HTR-8/SVneo (cell line): ENCODE measurements around the gene RANBP10.
"Not testable (repeated sequence)": the region's sequence is repeated elsewhere in the genome, so short reads cannot be mapped to it uniquely, and the experiment has no call there.

Source experiments
- DNase-seq: peaks from one replicate; pipeline ENCODE4 v3.0.0; 2011; ENCODE audit warnings: low spot score, mixed read lengths; ENCODE audit not compliant: insufficient read length
- FAIRE-seq: peaks from 2 replicates; lab custom pipeline; 2011; peaks lifted over from hg19 to GRCh38; lab: Jason Lieb, UNC

Gene RANBP10

DNA sequence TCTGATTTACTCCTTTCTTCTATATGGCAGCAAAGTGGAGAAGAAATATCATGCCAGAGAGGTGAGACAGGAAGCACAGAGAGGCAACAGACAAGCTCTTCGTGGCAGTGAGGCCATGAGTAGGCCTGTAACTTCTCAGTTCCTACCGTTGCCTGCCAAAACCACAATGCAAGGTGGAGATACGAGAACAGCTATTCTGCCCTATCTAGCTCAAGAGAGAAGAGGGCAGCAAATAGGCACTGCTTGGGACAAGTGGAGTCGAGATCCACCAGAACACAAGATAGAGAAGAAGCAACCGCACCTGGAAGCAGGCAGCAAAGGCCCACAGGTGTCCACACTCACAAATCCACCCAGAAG lies 24.8 kb downstream of the RANBP10 start:
- no peak for FAIRE-seq

DNA sequence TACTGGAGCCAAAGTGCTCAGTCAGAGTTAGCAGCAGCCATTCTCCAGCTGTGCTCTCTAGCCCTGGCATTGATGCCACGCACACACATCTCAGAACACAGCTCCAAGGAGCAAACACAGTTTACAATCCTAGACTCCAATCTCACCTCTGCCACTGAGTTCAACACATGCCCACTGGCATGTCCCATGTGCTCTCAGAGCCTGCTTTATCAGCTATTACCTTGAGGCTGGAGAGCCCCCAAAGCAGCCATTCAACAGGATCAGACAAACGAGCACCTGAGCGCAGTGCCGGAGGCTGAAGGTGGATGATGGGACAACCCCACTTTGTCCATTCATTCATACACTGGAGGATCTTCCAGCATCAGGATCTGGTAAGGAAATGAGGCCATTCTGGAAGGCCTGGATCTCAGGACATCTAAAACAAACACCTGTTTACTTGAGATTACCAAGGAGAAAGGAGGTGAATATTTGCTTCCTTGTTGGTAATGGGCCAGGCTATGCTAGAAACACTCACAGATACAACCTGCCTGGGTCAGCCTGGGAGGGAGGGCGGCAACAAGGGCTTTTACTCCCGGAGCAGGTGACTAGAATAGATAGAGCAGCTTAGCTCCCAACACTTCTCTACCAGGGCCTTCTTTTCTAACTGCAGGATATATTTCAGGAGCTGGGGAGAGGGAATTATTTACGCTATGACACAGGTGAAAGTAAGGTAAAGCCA lies 25.4 kb downstream of the RANBP10 start:
- DNase-seq (no peak), FAIRE-seq (no peak)

More for the DNA sequence above, 24.8 kb downstream of the RANBP10 start:
- no peak for DNase-seq

DNA sequence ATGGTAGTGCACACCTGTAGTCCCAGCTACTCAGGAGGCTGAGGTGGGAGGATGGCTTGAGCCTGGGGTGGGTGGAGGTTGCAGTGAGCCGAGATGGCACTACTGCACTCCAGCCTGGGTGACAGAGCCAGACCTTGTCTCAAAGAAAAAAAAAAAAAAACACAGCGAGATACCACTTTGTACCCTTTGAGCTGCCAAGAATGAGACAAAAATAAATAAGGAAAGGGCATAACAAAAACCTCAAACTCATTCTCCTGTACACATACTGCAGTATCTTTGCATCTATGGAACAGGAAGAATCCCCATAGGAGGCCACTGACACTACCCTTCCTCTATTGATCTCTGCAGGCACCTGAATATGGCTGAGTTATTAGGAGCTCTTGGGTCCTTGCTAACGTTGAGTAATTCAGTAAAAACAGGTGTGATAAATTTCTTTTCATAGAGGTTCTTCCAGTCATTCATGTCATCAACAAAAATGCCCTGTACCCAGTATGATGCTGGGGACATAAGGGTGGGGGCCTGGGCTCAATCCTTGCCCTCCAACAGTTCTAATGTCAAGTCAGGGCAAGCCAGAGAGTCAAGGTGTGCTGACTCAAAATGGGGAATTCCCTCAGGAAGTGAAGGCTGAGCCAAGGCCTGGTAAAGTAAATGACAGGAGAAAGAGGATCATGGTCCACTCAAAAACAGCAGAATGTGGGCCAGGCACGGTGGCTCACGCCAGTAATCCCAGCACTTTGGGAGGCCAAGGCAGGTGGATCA lies 26.9 kb downstream of the RANBP10 start:
- no peak for DNase-seq
- no peak for FAIRE-seq

DNA sequence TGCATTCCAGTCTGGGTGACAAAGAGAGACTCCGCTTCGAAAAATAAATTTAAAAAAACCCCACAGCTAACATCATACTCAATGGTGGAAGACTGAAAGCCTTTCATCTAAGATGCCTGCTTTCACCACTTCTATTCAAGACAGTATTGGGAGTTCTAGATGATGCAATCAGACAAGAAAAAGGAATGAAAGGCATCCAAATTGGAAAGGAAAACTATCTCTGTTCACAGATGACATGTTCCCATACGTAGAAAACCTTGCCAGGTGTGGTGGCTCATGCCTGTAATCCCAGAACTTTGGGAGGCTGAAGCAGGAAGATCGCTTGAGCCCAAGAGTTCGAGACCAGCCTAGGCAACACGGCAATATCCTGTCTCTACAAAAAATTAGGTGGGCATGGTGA lies 31.1 kb downstream of the RANBP10 start:
- no peak for FAIRE-seq

DNA sequence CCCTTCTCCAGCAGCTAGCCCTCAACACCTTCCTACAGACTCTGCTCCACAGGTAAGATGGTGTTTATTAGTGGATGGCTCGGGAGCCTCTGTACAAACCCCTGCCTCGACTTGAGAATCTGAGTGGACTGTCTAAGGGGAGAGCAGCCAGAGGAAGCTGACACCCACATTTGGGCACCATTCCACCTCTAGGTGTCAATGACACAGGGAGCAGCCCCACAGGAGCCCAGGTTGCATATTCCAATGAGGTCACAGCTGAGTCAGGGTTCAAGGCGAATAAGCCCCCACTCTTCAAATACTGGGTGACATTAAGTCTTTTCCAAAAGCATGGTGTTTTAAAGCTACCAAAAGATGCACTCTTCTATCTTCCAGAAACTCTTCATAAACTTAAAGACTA lies 31.9 kb downstream of the RANBP10 start:
- FAIRE-seq (no peak), DNase-seq (no peak)

More for the DNA sequence above, 31.1 kb downstream of the RANBP10 start:
- DNase-seq, result no peak

DNA sequence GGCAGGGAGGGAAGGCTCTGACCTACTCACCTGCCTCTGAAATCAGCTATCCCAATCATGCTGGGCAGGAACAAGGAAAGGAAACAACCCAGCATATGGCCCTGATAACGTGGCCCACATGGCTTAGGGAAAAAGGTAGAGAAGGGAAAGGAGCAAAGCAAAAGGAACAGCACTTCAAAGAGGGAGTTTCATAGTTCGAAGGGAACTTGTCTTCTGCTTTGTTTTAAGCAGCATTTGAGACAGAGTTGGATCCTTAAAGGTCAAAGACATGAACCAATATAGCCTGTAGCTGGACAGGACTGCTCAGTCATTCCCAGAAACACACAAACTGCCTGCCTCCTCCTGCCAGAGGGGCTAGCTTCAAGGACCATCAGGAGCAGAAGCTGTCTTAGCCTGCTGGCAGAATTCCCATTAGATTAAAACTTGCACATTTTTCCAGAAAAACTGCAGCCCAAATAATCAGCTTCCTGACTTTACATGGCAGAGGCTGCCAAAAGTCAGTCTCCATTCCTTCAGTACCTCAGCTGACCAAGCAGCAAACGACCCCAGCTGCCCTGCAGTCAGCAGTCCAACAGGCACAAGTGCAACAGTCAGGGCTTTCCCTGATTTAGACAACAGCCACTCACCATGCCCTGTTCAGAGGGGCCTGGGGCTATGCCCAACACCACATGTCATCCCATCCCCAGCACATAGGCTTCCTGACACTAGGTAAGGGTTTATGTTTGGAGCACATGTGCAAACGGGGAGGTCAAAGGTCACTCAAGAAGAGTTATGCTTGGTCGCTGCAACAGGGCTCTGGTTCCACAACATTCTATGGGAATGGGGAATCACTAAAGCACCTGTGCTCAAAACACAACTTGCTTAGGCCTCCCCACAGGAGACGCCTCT lies 32.5 kb downstream of the RANBP10 start:
- FAIRE-seq (no peak), DNase-seq (no peak)

DNA sequence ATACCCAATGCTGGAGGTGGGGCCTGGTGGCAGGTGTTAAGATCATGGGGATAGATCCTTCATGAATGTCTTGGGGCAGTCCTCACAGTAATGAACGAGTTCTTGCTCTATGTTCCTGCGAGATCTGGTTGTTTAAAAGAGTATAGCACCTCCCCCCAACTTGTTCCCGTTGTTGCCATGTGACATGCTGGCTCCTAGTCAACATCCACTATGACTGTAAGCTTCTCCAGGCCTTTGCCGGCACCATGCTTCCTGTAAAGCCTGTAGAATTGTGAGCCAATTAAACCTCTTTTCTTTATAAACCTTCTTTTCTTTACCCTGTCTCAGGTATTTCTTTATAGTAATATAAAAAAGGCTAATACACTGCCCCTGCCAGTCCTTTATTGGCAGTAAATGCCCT lies 33.3 kb downstream of the RANBP10 start:
- DNase-seq (no peak), FAIRE-seq (no peak)

DNA sequence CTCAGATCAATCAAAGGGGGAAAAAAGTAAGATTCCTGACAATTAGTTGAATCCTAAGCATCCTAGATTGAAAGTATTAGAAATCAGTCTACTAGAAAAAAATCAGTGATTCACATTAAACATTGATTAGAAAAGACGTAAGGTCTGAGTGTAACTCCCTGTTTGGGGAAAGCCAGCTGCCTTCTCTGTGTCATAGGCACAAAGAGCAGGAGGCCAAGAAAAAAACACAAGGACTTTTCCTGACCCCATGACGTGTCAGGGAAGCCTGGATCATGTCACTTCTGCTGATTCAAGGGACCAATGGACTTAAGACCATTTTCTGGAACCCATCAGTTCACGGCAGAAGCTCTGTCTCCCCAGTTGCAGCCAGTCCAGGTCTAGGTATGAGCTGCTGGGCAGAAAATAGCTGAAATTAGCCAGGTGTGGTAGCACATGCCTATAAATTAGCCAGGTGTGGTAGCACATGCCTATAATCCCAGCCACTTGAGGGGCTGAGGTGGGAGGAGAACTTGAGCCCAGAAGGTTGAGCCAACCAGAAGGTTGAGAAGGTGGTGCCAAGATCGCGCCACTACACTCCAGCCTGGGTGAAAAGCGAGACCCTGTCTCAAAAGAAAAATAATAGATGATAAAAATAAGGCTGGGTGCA lies 35.9 kb downstream of the RANBP10 start:
- no peak for FAIRE-seq
- DNase-seq, result no peak

DNA sequence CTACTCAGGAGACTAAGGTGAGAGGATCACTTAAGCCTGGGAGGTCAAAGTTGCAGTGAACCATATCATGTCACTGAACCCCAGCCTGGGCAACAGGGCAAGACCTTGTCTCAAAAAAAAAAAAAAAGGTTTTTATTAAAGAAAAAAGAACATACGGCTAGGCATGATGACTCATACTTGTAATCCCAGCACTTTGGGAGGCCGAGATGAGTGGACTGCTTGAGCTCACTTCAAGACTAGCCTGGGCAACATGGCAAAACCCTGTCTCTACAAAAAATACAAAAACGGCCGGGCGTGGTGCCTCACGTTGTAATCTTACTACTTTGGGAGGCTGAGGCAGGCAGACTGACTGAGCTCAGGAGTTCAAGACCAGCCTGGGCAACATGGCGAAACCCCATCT lies 38.4 kb downstream of the RANBP10 start:
- FAIRE-seq (no peak), DNase-seq (no peak)

DNA sequence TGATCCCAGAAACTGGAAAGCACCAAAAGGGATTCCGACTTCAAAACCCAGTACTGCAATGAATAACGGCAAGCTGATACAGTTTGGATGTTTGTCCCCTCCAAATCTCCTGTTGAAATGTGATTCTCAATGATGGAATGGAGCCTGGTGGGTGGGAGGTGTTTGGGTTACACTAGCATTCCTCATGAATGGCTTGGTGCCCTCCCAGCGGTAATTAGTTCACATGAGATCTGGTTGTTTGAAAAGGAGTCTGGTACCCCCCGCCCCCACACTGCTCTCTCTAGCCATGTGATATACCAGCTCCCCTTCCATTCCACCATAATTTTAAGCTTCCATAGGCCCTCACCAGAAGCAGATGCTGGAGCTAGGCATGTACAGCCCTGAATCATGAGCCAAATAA lies 40.1 kb downstream of the RANBP10 start:
- DNase-seq (no peak), FAIRE-seq (no peak)

DNA sequence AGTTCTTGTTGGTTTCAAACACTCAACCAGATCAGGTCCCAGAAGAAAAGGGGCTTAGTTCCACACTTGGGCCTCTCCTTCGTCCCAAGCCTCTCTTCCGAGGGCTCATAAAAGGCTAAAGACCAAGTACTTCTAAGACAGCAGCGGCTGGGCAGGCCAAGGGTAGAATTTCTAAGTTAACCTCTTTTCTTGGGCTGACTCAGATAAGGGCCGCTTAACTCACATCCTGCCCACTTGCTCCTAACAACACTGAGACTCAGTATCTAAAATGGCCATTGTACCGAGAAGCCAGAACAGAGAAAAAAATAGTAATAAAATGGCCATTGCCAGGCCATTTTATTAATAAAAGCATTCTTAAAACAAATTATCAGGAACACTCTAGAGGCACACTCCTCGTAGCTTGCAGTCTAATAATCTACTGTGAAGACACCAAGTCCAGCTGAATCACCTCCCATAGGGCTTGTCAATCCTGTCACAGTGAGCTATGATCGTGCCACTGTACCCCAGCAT lies 42.1 kb downstream of the RANBP10 start:
- FAIRE-seq (no peak), DNase-seq (no peak)

DNA sequence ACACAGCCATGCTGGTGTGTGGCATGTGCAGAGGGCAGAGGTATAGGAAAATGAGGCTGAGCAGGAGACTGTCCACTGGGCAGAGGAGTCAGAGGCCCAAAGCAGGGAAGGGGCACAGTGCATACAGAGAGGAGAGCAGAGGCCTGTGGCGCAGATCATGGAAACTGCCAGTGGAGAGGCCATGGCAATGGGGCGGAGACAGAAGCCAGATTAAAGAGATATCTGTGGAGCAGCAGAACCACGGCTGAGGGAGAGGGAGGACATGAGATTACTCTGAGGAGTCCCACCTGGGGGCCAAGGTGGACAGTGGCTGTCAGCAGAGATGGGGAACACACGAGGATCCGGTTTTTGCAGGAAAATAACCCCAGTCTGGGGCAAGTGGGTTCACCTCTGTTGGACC lies 43.3 kb downstream of the RANBP10 start:
- FAIRE-seq, result no peak

DNA sequence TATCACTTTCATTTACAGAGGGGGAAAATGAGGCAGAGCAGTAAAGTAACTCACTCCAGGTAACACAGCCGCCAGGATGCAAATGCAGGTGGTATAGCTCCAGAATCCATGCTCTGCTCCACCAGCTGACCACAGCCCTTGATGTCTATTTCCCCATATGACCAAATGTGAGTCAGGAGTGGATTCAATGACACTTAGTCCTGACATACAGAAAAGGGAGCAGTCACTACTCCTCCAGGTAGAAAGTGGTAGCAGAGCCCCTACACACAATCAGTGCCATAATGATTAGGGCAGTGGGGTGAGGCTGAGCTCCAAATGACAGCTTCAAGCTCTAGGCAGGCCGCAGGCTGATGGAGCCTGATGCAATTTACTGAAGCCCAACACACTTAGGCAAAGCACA lies 44.0 kb downstream of the RANBP10 start:
- no peak for FAIRE-seq
- no peak for DNase-seq

More for the DNA sequence above, 43.3 kb downstream of the RANBP10 start:
- DNase-seq, result no peak

DNA sequence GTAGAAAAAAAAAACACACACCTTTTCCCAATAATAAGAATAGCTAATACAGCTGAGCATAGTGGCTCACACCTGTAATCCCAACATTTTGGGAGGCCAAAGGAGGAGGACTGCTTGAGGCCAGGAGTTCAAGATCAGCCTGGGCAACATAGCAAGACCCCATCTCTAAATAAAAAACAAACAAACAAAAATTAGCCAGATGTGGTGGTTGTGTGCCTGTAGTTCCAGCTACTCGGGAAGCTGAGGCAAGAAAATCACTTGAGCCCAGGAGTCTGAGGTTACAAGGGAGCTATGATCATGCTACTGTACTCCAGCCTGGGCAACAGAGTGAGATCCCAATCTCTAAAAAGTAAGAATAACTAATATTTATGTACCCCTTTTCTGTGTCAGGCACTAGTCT lies 44.4 kb downstream of the RANBP10 start:
- DNase-seq, result no peak
- FAIRE-seq, result no peak

DNA sequence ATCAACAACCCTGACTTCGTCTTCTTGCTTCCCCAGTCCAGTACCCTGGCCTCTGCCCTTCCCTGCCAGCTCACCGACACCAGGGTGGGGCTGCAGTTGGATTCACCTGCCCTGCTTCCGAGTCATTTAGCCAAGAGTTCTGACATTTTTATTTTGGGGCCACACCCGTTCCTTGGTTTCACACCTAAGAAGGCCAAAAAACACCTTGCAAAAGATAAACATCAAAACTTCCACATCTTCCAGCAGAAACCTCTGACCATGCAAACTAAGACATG lies 45.5 kb downstream of the RANBP10 start:
- FAIRE-seq (no peak), DNase-seq (no peak)

DNA sequence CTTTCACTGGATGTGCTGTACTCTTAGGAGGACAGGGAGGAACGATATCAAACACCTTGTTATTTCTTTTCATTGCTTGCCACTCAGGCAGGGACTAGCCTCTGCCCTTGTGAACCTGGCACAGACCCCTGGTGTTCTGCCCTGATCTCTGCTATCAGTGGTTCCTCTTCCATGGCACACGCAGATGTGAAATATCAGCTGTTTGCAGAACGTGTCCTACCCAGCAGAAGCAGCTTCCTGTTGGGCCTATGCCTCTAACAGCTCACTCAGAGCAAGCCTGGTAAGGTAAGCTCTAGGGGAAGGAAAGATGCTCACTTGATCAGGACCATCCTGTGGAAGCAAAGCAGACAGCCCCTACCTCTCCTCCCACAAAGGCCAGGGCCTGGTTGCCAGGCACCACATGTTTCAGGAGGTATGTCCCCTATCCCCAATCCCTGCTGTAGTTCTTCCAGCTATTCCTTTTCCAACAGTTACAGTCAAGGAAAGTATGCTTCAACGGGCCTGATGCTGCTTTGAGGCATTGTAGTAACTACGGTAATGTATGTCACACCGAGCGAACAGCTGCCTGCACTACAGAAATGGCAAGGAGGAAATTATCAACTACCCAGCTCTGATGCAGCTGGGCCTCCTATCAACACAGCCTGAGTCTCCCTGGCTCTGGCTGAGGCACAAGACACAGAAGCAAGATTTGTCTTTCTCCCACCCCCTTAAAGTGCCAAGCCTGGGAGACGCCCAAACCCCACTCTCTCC lies 46.0 kb downstream of the RANBP10 start:
- peak; percentile 64 for FAIRE-seq
- DNase-seq, result no peak

DNA sequence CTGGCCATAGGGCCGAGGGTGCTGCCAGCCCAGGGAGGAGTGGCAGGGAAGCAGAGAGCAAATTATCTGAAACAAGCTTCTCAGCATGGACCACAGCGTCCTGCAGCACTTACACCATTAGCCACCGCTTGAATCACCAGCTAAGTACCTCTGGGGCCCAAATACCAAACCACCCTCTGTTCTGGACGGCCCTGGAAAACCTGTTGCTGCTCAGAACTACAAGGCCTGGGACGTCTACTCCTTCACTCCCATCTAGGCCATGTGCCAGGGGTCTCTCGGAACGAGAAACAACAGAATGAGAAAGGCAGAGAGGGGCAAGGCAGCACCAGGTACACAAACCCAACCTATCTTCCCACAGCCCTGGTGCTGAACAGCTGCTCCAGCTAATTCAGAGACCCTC lies 47.4 kb downstream of the RANBP10 start:
- FAIRE-seq, result no peak
- no peak for DNase-seq

DNA sequence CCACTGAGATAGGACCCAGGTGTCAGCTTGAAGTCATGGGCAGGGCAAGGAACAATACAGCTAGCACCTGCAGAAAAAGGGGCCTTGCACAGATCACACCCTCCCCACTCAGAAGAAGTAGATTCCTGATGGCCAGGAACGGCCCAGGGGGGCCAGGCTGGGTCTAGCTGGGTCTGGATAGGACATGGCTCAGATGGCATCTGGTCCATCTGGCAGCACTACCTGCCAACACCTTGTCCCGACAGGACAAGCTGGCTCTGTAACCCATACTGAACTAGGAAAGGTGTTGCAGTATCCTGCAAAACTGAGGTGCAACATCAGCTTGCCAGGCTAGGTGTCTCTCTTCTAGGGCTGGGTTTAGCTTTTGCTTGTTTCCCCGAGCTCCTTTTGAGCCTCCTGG lies 48.4 kb downstream of the RANBP10 start:
- DNase-seq (no peak), FAIRE-seq (peak; percentile 57)

DNA sequence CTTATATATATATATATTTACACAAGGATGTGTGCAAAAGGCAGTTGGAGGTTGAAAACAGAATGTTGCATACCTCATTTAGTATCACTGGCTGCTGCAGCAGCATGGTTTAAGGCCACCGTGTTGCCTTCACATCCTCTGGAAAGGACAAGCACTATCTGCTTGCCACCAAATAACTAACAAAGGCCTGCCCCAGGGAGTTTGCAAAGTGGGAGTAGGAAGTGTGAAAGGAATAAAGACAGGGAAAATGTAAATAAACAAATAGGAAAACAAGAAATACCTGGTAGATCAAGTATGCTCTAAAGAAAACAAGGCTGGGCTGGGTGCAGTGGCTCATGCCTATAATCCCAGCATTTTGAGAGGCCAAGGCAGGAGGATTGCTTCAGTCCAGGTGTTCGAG lies 53.7 kb downstream of the RANBP10 start:
- peak; percentile 48 for FAIRE-seq
- no peak for DNase-seq

DNA sequence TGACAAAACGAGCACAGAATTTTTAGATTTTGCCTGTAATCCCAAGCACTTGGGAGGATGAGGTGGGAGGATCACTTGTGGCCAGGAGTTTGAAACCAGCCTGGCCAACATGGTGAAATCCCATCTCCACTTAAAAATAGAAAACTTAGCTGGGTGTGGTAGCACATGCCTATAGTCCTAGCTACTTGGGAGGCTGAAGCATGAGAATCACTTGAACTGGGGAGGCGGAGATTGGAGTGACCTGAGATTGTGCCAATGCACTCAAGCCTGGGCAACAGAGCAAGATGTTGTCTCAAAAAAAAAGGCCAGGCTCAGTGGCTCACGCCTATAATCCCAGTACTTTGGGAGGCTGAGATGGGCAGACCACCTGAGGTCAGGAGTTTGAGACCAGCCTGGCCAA lies 55.0 kb downstream of the RANBP10 start:
- not testable (repeated sequence) for FAIRE-seq, DNase-seq
